HG03432 (cell line): ENCODE measurements around the gene CSRP1.
"Not testable (repeated sequence)": the region's sequence is repeated elsewhere in the genome, so short reads cannot be mapped to it uniquely, and the experiment has no call there.

ENCODE experiments used
- ATAC-seq: cut with Tn5 transposase; IDR thresholded peaks from one replicate; pipeline ENCODE4 v1.9.1; 2021; ENCODE audit warnings: mild to moderate bottlenecking, moderate library complexity; ENCODE audit not compliant: unreplicated experiment

Gene CSRP1

GRCh38 chr1:201506557-201507359 lies at the start of gene CSRP1:
Gene CSRP1, minus strand, starts transcription at chr1:201507123. Its CDS starts 10,820 bp downstream, at chr1:201496303.
- ATAC-seq, result peak; percentile 92

- no peak for ATAC-seq
Observed at GRCh38 chr1:201555593-201555945, 48.6 kb upstream of the CSRP1 start.

GRCh38 chr1:201554789-201555592 lies 48.1 kb upstream of the CSRP1 start:
- no peak for ATAC-seq

GRCh38 chr1:201554190-201554600 lies 47.3 kb upstream of the CSRP1 start:
- ATAC-seq, result no peak

GRCh38 chr1:201553496-201554189 lies 46.7 kb upstream of the CSRP1 start:
- no peak for ATAC-seq

GRCh38 chr1:201552941-201553351 lies 46.0 kb upstream of the CSRP1 start:
- ATAC-seq, result no peak

GRCh38 chr1:201551877-201552731 lies 45.2 kb upstream of the CSRP1 start:
- no peak for ATAC-seq

- ATAC-seq, result no peak
Observed at GRCh38 chr1:201551096-201551495, 44.2 kb upstream of the CSRP1 start.

GRCh38 chr1:201549522-201549921 lies 42.6 kb upstream of the CSRP1 start:
- not testable (repeated sequence) for ATAC-seq

- ATAC-seq, result no peak
Observed at GRCh38 chr1:201545851-201546492, 39.0 kb upstream of the CSRP1 start.

- ATAC-seq, result no peak
Observed at GRCh38 chr1:201544710-201545109, 37.8 kb upstream of the CSRP1 start.

GRCh38 chr1:201543871-201544642 lies 37.1 kb upstream of the CSRP1 start:
- ATAC-seq, result no peak

- no peak for ATAC-seq
Observed at GRCh38 chr1:201542309-201543035, 35.5 kb upstream of the CSRP1 start.

GRCh38 chr1:201540846-201541735 lies 34.2 kb upstream of the CSRP1 start:
- no peak for ATAC-seq

- ATAC-seq, result no peak
Observed at GRCh38 chr1:201539561-201540431, 32.9 kb upstream of the CSRP1 start.
